ENCODE results near the gene PARD3B. TPM values are rescaled to one million over a fixed set of nuclear protein-coding genes. Genes with fewer than 3 reads are reported as not detected.

Gene PARD3B
- polyA plus RNA-seq, 10 donors: 6.5 to 10.2 (median 7.4) TPM

DNA sequence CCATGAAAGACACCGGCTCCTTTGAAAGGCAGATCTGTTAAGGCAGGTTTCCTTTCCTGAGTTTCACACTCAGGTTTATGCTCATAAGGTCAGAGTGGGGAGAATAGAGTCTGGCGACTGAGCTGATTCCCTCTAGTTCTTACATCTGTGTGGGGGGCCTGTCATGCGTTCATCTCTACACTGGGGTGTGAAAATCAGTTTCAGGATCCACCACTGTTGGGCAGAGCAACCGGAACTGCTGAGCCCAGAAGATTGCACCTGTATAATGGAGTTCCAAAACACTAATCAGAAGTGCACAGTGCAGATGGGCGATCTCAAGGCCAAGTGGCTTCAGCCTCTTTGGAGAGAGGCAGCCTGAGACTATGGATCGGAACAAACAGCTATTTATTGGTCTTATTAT, 955.7 kb downstream of the PARD3B start:
- no peak for DNase-seq

DNA sequence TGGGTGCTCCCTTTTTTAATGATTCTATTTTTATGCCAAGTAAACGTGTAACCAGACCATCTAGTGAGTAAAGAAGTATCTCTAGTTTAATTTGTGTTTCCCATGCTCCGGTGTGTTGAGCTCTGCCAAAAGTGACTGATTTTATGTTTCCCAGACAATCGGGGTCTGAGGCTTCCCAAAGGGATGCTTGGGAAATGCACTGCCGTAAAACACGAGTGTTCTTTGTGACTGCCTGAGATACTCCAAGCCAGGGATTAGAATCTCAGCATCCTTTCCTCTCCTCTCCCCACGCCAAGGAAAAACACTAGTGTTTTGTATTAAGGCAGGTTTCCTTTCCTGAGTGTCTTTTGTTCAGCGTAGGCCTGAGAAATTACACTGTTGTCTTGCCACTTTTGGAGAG, 956.6 kb downstream of the PARD3B start:
- peak in 1 of 3 donors; percentile 61 for DNase-seq

DNA sequence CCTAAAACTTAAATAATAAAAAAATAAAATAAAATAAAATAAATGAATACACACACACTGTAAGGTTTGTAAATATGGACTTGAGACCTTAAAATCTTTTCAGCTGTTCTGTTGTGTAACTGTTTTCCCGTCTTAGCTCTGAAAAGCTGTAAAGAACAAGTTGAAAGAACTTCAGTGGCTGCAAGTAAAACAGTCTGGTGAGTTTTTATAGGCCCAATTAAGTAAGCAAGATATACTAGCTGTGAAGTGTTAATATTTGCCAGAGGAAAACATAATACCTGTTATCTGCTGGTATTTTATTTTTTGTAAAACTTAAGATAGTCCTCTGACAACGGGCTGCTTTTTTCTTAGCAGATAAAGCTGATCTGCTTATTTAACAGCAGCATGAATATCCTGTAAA, 960.1 kb downstream of the PARD3B start:
- no peak for DNase-seq

DNA sequence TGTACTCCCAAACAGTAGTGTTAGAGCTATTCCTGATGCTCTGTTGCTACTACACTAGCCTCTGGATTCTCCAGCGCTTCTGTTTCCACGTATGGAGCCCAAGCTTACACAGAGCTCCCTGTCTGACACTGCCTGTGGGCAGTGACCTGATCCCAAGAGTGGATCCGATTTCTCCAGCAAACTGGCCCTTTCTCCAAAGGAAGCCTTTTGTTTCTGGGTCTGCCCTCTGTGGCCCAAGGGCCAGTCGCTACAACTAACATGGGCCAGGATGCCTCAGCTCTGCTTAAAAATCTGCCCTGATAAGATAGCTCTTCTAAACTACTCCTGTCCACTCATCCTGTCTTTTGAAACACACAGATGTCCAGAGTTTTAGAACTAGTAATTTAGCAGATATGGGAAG, 964.4 kb downstream of the PARD3B start:
- DNase-seq: no peak

DNA sequence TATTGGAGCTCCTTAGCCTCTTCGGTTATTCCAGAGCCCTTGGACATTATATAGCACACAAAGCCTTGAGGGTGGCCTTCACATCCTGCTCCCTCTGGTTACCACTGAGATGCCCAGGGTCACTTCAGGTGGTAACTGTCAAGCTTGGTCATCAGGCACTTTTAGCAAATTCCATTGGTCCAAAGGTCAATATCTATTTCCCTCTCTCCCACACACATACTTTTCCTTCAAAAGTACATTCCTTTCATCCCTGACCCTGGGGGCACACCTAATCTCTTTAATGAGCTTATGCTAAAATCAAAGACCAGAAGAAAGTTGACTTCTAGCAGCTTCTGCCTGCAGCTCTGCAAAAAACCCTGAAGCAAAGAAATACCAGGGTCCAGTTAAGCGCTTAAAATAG, 965.1 kb downstream of the PARD3B start:
- DNase-seq: no peak

DNA sequence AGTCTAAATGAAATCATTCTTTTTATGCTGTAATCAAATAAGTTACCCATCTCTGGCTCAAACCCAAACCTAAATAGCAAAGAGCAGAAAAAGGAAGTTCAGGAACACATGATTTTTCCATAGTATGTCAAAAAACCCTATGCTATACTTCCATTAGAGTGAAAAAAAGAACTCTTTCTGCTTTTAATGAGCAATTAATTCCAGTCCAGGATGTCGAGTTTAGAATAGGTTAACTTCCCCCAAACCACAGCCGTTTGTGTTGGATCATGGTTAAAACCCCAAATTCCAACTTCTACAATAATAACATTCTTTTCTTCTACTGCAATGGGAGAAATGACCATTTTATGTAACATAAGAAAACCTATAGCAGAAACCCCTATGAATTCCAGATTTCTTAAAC, 965.9 kb downstream of the PARD3B start:
- DNase-seq: peak in 1 of 3 donors; percentile 66

DNA sequence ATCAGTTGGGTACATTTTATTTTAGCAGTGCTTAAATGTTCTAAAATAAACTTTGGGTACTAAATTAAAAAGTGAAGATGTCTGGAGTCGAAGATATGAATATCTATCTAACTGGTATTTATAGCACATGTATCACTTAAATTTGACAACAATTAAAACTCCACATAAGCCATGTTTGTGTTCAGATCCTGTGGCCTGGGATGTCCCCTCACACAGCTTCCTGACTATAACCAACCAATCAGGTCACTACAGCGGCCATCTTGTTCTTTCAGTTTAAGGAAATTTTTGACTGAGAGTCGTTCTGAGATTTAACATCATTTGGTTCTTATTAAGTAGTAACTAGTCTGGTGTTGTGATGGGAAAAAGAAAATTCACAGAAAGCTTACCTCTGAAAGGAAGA, 966.4 kb downstream of the PARD3B start:
- peak in 1 of 3 donors; percentile 35 for DNase-seq

DNA sequence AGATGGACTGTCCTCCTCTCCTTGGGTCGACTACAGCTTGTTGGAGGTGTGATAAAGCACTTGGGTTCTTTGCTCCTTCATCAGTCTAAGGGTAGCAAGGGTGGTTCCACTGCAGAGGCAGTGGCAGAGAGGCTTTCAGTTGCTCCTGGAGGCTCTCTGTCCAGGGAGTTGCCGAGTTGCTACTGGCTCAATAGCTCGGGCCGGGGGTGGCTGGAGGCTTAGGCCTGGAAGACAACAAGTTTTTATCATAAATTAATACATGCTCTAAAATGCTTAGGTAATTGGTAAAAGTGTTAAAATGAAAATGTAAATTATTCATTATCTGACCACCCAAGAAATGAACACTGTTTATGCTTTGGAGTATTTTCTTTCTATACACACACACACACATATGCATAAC, 975.0 kb downstream of the PARD3B start:
- DNase-seq: no peak

DNA sequence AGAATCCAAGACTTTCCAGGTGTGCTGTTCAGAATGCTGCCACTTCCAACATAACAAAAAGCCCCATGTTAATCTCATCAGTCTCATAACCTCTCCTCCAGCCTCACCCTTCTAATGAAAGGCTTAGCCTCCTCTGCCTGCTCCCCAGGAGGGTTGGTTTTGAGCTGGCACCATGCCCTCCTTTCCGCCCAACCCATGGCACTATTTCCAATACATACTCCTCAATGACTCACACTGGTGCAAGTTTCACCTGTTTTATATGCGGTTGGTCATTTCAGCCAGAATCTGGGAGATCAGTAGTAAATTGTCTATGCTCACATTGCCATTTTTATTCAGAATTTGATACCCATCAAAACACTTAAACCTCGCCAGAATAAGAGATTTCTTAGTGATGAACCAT, 979.4 kb downstream of the PARD3B start:
- no peak for DNase-seq

DNA sequence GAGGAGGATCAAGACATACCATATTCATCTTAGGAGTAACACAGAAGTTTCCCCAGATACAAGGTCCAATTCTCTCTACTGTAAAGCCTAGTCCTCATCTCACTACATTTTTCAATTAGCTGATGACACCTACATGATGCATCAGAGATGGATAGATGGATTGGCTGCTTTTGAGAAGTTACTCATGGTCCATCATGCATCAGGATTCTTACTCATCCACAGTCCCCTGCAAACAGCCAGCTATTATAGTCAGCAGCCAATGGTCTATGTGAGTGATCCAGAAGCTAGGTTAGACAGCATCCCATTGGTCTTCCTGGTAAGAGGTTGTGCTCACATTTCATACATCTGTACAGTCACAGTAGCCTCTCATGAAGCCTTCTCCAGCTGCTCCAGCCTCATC, 982.5 kb downstream of the PARD3B start:
- DNase-seq: no peak

DNA sequence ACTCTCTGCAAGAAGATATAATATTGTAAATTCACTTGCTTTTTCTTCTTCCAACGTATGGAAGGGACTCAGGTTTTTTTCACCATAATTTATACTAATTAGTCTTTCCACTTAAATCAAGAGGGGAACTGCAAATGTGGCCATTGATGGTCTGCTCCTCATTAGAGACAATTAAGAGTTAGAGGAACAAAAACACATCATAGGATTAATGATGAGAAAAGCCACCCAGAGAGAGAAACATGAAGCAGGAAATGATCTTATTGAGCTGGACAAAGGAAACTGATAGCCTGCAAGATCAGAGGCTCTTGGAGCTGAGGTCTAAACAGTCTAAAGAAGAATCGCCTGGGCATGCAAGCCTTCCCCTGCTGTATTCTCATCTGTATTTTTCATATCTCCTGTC, 985.8 kb downstream of the PARD3B start:
- no peak for DNase-seq

DNA sequence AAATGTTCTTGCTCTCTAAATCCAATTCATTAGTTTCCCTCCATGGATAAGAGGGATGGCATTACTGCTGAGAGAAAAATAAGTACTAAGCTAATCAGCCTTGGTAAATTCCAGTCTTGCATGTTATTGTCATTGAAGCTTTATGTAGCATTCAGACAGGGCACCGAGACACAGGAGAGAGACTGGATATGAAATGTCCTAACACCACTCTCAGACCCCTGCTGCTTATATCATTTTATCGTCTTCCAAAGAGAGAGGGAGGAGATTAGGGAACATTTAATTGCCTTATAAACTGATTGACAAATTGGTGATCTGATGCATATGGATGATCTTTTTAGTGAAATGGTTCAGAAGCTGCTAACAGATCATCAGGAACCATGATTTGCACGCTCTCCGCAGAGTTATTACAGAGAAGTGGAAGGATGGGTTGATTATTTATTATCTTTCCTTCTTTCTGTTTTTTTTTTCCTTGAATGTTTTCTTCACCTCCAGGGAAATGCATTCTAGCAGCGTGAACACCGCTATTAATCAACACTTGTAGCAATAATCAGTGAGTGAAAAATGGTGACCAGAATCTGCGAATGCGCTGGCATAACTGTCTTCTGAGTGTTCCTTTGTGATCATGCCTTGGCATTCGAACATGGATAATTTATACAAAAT, 986.3 kb downstream of the PARD3B start:
- no peak for DNase-seq

DNA sequence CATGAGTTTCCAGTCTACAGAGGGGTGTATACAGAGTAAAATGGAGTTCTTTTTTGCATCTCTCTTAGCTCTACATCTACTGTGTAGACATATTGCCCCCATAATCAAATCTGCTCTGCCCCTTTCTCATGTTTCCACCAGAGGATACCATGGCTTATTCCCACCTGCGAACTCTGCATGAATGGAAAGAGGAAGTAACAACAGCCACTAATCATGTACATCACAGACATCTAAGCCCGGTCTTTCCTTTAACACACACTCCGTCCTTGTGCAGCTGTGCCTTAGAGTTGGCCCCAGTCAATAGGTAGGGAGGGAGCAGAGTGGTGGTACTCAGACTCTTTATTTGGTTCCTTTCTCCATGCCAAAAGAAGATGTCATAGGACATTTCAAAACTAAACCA, 989.7 kb downstream of the PARD3B start:
- DNase-seq: no peak

DNA sequence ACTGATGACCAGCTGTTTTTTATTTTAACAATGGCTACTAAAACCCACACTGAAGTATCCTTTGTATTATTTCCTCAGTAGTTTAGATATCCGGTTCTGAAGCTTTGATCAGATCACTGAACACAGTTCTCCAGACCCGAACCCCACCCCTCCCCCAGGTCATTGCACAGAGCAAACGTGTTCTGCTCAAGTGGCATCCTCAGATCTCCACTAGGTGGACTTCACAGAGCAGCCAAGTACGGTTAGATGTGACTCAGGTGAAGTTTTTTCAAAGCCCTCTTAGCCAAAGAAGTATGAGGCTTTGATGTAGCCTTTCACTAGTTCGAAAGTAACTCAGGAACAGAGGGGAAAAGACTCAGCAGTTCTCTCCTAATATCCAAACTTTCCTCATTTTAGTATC, 994.3 kb downstream of the PARD3B start:
- DNase-seq: no peak

DNA sequence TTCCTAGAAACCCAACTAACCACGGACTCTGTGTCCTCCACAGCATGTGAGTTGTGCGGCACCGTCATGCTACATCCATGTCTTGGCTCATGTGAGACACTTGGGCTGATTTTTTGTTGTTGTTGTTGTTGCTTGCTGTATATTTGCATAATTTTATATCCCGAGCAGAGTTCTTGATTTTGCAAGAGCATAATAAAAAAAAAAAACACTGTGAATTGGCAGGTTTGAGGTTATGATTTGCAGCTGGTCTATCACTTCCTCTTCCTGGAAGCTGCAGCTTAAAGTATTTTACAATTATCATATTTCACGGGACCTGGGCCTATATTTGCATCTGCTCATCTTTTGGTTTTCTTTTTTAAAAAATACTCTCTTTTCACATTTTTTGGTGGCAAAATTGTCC, 994.8 kb downstream of the PARD3B start:
- peak in 1 of 3 donors; percentile 69 for DNase-seq

DNA sequence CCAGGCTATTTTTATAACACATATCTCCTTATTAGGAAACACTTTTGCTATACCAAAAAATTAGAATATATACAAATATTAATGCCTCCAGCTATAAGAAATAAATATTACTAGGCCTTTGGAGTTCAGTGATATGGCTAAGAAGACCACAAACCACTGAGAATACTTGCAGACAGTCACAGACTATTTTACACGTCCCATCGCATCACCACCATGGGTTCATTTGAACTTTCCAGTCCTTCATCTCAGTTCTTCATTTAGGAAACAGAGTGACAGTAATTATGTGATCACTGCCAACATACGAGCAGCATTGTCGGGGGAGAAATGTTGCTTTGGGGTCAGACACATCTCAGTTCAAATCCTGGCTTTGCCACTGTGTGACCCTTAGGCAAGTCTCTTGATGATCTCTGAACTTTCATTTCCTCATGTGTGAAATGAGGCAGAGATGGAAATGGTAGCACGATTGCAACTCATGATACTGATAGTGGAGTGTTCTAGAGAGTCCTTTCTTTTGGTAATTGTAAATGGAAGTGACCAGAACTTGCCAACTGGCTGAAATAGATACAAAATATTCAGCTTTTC, 998.1 kb downstream of the PARD3B start:
- DNase-seq: no peak

DNA sequence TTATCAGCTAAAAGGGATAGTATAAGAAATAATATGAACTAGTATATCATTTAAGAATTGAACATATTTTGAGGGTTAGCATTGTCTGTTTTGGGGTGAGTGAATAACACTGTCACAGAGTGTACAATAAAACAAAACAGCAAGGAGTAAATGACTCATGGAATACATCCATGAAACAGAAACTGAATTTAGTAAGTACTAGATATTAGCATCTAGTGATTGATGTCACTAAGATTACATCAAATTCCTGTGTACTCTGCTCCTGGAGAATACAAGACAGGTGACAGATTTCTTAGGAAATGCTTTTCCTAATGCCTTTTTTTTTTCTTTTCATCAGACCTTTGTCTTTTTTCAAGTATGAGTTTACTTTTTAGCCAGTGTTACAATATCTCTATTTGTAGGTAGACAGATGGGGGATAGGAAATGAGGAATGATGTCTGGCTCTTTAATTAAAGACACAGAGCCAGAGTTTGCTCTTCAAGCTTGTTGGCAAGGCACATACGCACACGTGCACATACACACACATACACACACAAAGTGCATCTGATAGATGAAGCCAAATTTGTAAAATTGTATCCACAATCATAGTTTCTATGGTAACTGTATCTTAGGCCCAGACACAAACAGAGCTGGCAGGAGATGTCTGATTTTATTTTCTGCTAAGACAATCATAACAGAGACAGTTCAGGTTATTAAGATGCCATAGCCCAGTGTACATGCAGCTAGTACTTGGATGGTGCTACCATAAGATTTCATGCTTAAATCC, 998.8 kb downstream of the PARD3B start:
- DNase-seq: peak in 1 of 3 donors; percentile 70

DNA sequence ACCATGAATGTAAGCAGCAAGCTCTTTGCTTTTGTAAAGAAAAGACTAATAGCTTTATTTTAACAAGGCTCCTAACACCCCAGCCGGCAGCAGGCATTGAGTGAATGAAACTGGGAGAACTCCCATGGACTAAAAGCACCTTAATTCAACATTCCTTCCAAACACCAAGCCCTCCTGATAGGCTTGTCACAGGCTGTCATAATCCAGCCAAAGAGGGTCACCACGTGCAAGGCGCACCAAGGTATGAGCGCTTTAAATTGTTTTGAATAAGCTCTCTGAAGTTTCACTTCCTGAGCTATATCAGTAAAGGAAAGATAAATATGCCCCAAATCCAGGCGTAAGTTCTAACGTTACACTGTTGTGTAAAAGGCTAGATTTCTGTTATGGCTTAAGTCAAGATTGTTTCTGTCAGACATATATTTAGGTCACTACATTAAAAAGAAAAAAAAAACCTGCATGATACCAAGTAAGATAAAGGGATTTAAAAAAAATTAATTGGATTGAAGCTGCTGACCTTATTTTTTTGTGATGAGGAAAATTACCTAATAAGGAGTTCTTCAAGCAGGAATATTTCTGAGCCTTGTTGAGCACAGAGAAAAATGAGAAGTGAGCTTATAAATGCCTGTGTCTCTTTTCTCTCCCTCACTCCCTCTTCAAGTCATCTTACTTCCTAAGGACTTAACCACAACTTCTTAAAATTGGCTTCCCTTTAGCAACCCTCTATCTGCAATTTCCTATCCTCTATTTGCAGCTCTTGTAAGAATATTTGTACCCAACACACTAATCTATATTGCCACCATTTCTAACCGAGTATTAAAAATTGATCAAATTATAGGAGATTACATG, 1000.9 kb downstream of the PARD3B start:
- DNase-seq: no peak

DNA sequence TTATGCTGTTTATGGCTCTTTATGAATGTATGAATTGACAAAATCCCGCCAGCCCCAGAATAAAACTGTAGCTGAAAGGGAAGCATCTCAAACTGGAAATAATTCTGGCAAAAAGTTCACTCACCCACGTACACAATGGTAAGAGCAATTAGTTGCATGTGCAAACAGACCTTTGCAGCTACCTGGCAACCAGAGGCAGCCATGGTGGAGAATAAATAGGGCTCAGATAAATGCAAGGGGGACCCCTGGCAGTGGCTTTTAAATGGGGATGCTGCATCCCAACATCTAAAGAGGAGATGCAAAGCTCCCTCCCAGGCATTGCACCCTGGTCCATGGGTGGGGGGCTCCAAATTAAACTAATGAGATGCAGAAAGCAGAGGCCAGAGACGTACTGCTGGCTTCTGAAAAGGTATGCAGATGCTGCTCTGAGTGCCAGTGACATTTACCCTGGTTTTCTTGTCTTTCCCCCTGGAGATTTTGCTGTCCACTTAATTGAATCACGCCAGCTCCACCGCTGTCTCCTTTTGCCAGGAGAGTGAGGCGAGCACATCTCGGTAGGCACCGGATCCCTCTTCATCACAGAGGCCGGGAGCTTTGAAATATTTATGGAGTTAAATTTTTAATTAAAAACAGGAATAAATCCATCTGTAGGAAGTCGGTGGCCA, 1010.4 kb downstream of the PARD3B start:
- DNase-seq: no peak

DNA sequence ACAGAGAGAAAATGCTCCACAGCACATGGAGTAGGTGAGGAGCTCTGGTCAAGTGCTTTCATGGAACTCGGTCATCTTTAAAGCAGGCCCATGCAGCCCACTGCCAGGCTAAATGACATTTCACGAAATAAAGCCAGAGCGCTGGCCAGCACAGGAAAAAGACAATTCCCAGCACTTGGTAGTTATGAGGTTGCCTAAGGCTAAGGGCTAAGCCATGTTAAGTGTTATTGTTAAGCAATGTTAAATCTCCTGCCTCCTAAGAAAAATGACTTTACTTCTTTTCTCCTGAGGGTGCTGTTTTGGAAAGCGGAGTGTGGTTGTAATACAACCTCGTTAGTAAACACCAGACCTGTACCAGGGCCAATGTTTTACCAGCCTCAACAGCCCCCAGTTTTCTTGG, 1011.1 kb downstream of the PARD3B start:
- no peak for DNase-seq

DNA sequence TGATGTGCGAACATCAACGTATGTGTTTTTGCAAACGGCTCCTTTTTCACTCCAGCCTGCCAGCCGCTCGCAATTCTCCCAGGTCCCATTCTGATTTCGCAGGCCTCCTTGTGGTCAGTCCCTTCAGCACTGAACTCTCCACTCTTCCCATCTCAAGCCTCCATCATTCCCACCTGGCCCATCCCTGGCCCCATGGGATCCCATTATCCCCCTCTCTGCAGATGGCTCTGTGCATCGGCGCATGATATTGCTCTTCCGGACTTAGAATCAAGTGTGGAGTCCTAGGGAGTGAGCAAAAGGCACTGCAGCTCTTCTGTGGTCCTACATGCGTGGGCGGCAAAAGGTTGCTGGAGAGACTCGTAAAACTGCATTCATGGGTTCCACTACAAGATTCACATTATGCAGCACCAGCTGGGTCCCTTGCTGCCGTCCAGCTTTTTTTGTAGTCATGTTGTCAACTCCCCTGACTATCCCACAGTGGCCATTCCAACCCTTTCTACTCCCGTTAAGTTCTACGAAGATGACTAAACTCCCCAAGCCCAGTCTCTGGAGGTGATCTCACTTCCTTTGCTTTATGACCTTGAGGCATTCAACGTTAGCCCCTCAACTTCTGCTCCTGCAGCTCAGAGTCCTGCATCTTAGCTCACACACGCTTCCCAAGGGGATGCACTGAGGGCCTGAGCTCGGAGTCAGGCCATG, 1011.7 kb downstream of the PARD3B start:
- peak in 1 of 3 donors; percentile 46 for DNase-seq
